H9 (cell line): ENCODE data around the gene TAF8. TPM values are rescaled to one million over a fixed set of nuclear protein-coding genes. Genes with fewer than 3 reads are reported as not detected.

Experiments used
- DNase-seq: peaks from one replicate; pipeline ENCODE4 v3.0.0-alpha.2; 2017
- H2AFZ ChIP-seq: one replicate; pipeline ENCODE4 v1.6.1; 2013; ENCODE audit warnings: mild to moderate bottlenecking, low read length, control low read depth, moderate library complexity
- H2AK5ac ChIP-seq: 2 replicates; pipeline ENCODE4 v1.6.1; 2013; ENCODE audit warnings: low read length, control low read depth, mixed read lengths; ENCODE audit not compliant: insufficient read length
- H2BK120ac ChIP-seq: one replicate; pipeline ENCODE4 v1.6.1; 2013; ENCODE audit warnings: low read depth, mild to moderate bottlenecking, low read length, control low read depth, inconsistent platforms; ENCODE audit not compliant: poor library complexity, severe bottlenecking
- H2BK12ac ChIP-seq: 2 replicates; pipeline ENCODE4 v1.6.1; 2013; ENCODE audit warnings: low read length, control low read depth, mixed read lengths, low read depth; ENCODE audit not compliant: insufficient read length
- H2BK15ac ChIP-seq: 2 replicates; pipeline ENCODE4 v1.6.1; 2013; ENCODE audit warnings: low read depth, low read length, control low read depth
- H2BK20ac ChIP-seq: one replicate; pipeline ENCODE4 v1.6.1; 2013; ENCODE audit warnings: low read depth, mild to moderate bottlenecking, low read length, control low read depth, inconsistent platforms; ENCODE audit not compliant: poor library complexity, severe bottlenecking
- H2BK5ac ChIP-seq: 2 replicates; pipeline ENCODE4 v1.6.1; 2013; ENCODE audit warnings: low read length, control low read depth, mixed read lengths; ENCODE audit not compliant: insufficient read length
- H3K14ac ChIP-seq: 2 replicates; pipeline ENCODE4 v1.6.1; 2013; ENCODE audit warnings: low read length, control low read depth; ENCODE audit not compliant: insufficient read depth
- H3K18ac ChIP-seq: 2 replicates; pipeline ENCODE4 v1.6.1; 2013; ENCODE audit warnings: low read depth, mild to moderate bottlenecking, mixed read lengths, low read length, control low read depth; ENCODE audit not compliant: insufficient read length
- H3K23ac ChIP-seq: 2 replicates; pipeline ENCODE4 v1.6.1; 2013; ENCODE audit warnings: low read length, control low read depth, mixed read lengths, low read depth; ENCODE audit not compliant: insufficient read length
- H3K23me2 ChIP-seq: 2 replicates; pipeline ENCODE4 v1.6.1; 2013; ENCODE audit warnings: low read depth, mild to moderate bottlenecking, mixed read lengths, low read length, control low read depth; ENCODE audit not compliant: insufficient read length, poor library complexity, severe bottlenecking
- H3K27ac ChIP-seq: 2 replicates; pipeline ENCODE4 v1.5.1; 2013; ENCODE audit warnings: low read length, control low read depth, mixed read lengths, low read depth; ENCODE audit not compliant: insufficient read length
- H3K27me3 ChIP-seq: 2 replicates; pipeline ENCODE4 v1.6.1; 2013; ENCODE audit warnings: low read length, control low read depth, inconsistent platforms; ENCODE audit not compliant: insufficient read depth
- H3K4ac ChIP-seq: 2 replicates; pipeline ENCODE4 v1.6.1; 2013; ENCODE audit warnings: low read depth, mild to moderate bottlenecking, control low read depth, inconsistent platforms, low read length, moderate library complexity
- H3K4me1 ChIP-seq: 2 replicates; pipeline ENCODE4 v1.6.1; 2013; ENCODE audit warnings: low read length, control low read depth, inconsistent platforms; ENCODE audit not compliant: insufficient read depth
- H3K4me2 ChIP-seq: 2 replicates; pipeline ENCODE4 v1.6.1; 2013; ENCODE audit warnings: low read length, control low read depth, mixed read lengths; ENCODE audit not compliant: insufficient read length, insufficient read depth
- H3K56ac ChIP-seq: 2 replicates; pipeline ENCODE4 v1.6.1; 2013; ENCODE audit warnings: low read depth, mild to moderate bottlenecking, mixed read lengths, low read length, control low read depth; ENCODE audit not compliant: insufficient read length
- H3K79me1 ChIP-seq: 2 replicates; pipeline ENCODE4 v1.6.1; 2013; ENCODE audit warnings: low read depth, mild to moderate bottlenecking, moderate library complexity, low read length, control low read depth, inconsistent platforms; ENCODE audit not compliant: insufficient read depth, poor library complexity, severe bottlenecking
- H3K79me2 ChIP-seq: 2 replicates; pipeline ENCODE4 v1.6.1; 2013; ENCODE audit warnings: low read length, control low read depth, inconsistent platforms; ENCODE audit not compliant: insufficient read depth
- H3K9ac ChIP-seq: 2 replicates; pipeline ENCODE4 v1.6.1; 2013; ENCODE audit warnings: low read length, control low read depth, mixed read lengths; ENCODE audit not compliant: insufficient read length; ENCODE audit errors: extremely low read depth
- H3K9me3 ChIP-seq: one replicate; pipeline ENCODE4 v1.6.1; 2013; ENCODE audit warnings: low read depth, low read length, inconsistent platforms; ENCODE audit not compliant: control insufficient read depth
- H3T11ph ChIP-seq: one replicate; pipeline ENCODE4 v1.6.1; 2013; ENCODE audit warnings: mild to moderate bottlenecking, low read length, control low read depth, inconsistent platforms
- H4K20me1 ChIP-seq: one replicate; pipeline ENCODE4 v1.6.1; 2013; ENCODE audit not compliant: control insufficient read depth, insufficient read length, insufficient read depth
- H4K5ac ChIP-seq: 2 replicates; pipeline ENCODE4 v1.6.1; 2013; ENCODE audit warnings: low read depth, mild to moderate bottlenecking, mixed read lengths, low read length, control low read depth; ENCODE audit not compliant: insufficient read length
- H4K8ac ChIP-seq: replicated peaks from 2 replicates; pipeline ENCODE4 v1.6.1; 2013; ENCODE audit warnings: low read length, control low read depth, mixed read lengths, low read depth; ENCODE audit not compliant: insufficient read length
- H4K91ac ChIP-seq: 2 replicates; pipeline ENCODE4 v1.6.1; 2013; ENCODE audit warnings: low read depth, mild to moderate bottlenecking, moderate library complexity, mixed read lengths, low read length, control low read depth; ENCODE audit not compliant: insufficient read length
- H3K27ac Mint-ChIP-seq, 3 experiments: 2 replicates in 2 of 3; 3 replicates in 1 of 3; pipeline ENCODE4 v1.8.0; 2020 to 2021; ENCODE audit warnings: mixed read lengths in 3 of 3, mild to moderate bottlenecking in 1 of 3, moderate library complexity in 1 of 3
- H3K27me3 Mint-ChIP-seq: 2 replicates; pipeline ENCODE4 v1.8.0; 2021; ENCODE audit warnings: low read depth, mild to moderate bottlenecking, moderate library complexity, mixed read lengths
- H3K36me3 Mint-ChIP-seq, 3 experiments: 2 replicates in 2 of 3; 3 replicates in 1 of 3; pipeline ENCODE4 v1.8.0; 2020 to 2021; ENCODE audit warnings: low read depth in 3 of 3, mixed read lengths in 3 of 3; ENCODE audit not compliant: insufficient read depth in 1 of 3
- H3K4me1 Mint-ChIP-seq, 2 experiments: 2 replicates each; pipeline ENCODE4 v1.8.0; 2020; ENCODE audit warnings: mixed read lengths in 2 of 2
- H3K4me3 Mint-ChIP-seq, 2 experiments: 2 replicates in 1 of 2; 3 replicates in 1 of 2; pipeline ENCODE4 v1.8.0; 2020 to 2021; ENCODE audit warnings: mild to moderate bottlenecking in 2 of 2, mixed read lengths in 2 of 2, moderate library complexity in 1 of 2
- H3K9me3 Mint-ChIP-seq, 2 experiments: 2 replicates in 1 of 2; 3 replicates in 1 of 2; pipeline ENCODE4 v1.8.0; 2020; ENCODE audit warnings: mild to moderate bottlenecking in 2 of 2, mixed read lengths in 2 of 2, moderate library complexity in 1 of 2
- WGBS: extraction: QIAGEN DNeasy Blood & Tissue Kit; methylation state at CpG from one replicate; pipeline ENCODE4 v1.1.7; 2013; ENCODE audit warnings: missing lambda C conversion rate, low lambda C conversion rate, mixed read lengths; ENCODE audit not compliant: insufficient read length; ENCODE audit errors: extremely low coverage; 5-methylcytosine and 5-hydroxymethylcytosine counted together
- total RNA-seq: library from RNA; stranded (reverse); gene quantifications from 2 replicates; pipeline ENCODE4 v1.2.1, GENCODE V29; 2021
- TF ChIP-seq, protein P1 (sequence below): fragments of 200-600 bp; sonication (generic); conservative IDR thresholded peaks from 3 replicates; pipeline ENCODE4 v1.8.0; 2021; ENCODE audit warnings: antibody characterized with exemption, mild to moderate bottlenecking

The TAF8 gene
- total RNA-seq, 1 experiment from 2014 or later: 30.4 TPM

DNA sequence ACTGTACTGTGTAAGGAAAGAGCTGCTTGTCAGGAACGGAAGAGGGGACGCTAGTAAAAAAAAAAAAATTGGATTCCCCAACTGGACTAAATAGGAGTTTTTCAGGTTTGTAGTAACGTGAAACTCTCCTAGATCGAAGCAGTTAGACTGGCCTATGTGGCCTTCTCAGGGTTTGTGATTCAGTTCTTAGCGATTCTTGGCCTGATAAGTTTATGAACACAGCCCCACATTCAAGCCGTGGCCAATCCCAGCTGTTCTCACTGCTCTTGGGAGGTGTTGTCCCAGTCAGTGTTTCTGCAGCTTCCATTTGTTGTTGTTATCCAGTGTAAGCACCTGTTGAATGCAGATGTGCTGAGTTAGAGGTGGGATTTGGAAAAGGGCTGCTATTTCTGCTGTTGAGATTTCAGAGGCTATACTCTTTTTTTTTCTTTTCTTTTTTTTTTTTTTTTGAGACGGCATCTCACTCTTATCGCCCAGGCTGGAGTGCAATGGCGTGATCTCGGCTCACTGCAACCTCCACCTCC, 29.7 kb downstream of the TAF8 start:
- Mint-ChIP-seq H3K27me3 (peaks cover under 1% of the 10 kb centered on the region; the same call in 1 of the 2 replicates), H3K4me3 (no peak overlapping the region), H3K27ac (no peak overlapping the region; a peak in 1 of 7 replicates), H3K9me3 (no peaks in the 10 kb centered on the region), H3K4me1 (no peaks in the 10 kb centered on the region), H3K36me3 (peaks cover 10 to 38% (median 33%) of the 10 kb centered on the region in 3 experiments; a peak in 6 of 7 replicates)
- no peak overlapping the region for H2BK20ac ChIP-seq
- no peak overlapping the region for H3K4ac ChIP-seq
- no peak overlapping the region for H3T11ph ChIP-seq
- H3K79me1 ChIP-seq: no peaks in the 10 kb centered on the region
- no peaks in the 10 kb centered on the region for H4K20me1 ChIP-seq
- no peaks in the 10 kb centered on the region for H3K27me3 ChIP-seq
- H2BK120ac ChIP-seq: no peak overlapping the region
- H2BK12ac ChIP-seq: no peak overlapping the region
- H2AK5ac ChIP-seq: no peak overlapping the region
- TF ChIP-seq, protein P1, sequence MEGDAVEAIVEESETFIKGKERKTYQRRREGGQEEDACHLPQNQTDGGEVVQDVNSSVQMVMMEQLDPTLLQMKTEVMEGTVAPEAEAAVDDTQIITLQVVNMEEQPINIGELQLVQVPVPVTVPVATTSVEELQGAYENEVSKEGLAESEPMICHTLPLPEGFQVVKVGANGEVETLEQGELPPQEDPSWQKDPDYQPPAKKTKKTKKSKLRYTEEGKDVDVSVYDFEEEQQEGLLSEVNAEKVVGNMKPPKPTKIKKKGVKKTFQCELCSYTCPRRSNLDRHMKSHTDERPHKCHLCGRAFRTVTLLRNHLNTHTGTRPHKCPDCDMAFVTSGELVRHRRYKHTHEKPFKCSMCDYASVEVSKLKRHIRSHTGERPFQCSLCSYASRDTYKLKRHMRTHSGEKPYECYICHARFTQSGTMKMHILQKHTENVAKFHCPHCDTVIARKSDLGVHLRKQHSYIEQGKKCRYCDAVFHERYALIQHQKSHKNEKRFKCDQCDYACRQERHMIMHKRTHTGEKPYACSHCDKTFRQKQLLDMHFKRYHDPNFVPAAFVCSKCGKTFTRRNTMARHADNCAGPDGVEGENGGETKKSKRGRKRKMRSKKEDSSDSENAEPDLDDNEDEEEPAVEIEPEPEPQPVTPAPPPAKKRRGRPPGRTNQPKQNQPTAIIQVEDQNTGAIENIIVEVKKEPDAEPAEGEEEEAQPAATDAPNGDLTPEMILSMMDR: no peak
- H4K91ac ChIP-seq: no peak overlapping the region
- no peaks in the 10 kb centered on the region for H3K4me1 ChIP-seq
- H3K4me2 ChIP-seq: no peak overlapping the region
- no CpG with 5 or more reads among the region's 10 CpGs for WGBS
- no peak overlapping the region for H4K8ac ChIP-seq
- no peaks in the 10 kb centered on the region for H3K23me2 ChIP-seq
- H3K9me3 ChIP-seq: no peaks in the 10 kb centered on the region
- H3K56ac ChIP-seq: no peak overlapping the region
- DNase-seq: no peak
- H3K79me2 ChIP-seq: no peaks in the 10 kb centered on the region
- H2BK15ac ChIP-seq: no peak overlapping the region
- no peak overlapping the region for H2BK5ac ChIP-seq
- H3K14ac ChIP-seq: no peak overlapping the region
- H3K23ac ChIP-seq: no peak overlapping the region
- H4K5ac ChIP-seq: no peak overlapping the region
- H3K27ac ChIP-seq: no peak overlapping the region
- no peak overlapping the region for H3K18ac ChIP-seq
- no peak overlapping the region for H2AFZ ChIP-seq
- no peak overlapping the region for H3K9ac ChIP-seq
